Measurements from ENCODE around the gene STIMATE.

STIMATE gene

DNA sequence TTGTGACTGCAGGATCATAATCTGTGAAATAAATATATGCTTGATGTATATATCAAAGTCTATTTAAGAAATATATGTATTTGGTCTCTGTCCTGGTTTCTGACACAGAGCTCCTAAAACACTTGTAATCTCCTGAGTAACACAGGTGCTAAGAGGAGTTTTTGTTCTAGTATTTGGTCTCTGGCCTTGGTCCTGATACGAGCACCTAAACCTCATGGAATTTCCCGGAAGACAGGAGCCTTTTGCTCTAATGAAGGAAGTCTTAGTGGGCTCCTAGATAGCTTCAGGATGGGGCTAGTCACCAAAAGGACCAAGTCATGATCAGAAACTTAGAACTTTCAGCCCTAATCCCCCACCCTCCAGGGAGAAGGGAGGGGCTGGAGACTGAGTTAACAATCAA is 43.3 kb downstream of the STIMATE start:
- ChIA-PET POLR2A (no interaction called here), CTCF (no interaction called here)
- DNase-seq (ENCODE audit: extremely low spot score): no peak
- TF ChIP-seq CTBP1 (IDR thresholded peaks at IDR 0.05; ENCODE audit: borderline replicate concordance) (no peak), ZNF384 (IDR thresholded peaks at IDR 0.05) (no peak), BHLHE40 (IDR thresholded peaks at IDR 0.05; ENCODE audit: borderline replicate concordance) (no peak), FOXA1 (IDR thresholded peaks at IDR 0.05) (no peak), FOXK2 (IDR thresholded peaks at IDR 0.05) (no peak)

DNA sequence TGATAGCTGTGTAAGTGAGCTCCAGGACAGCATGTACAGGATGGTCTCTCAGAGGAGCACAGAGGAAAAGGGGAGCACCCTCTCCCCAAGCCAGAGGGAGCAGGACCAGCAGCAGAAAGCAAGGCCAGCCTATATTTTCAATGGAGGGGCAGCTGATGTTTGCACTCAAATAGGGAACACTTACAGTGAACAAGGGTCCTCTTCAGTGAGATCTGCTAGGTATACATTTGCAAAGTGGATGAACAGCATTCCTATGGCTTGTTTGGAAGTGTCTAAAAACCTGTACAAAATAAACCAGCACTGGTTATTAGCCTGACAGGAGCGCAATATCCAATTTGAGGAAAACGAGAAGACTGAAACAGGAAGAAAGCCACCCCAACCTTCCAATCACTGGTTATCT is 44.9 kb downstream of the STIMATE start:
- ChIA-PET POLR2A (no interaction called here), CTCF (no interaction called here)
- TF ChIP-seq SP1 (IDR thresholded peaks at IDR 0.05): no peak
- no peak for TF ChIP-seq ELF4 (IDR thresholded peaks at IDR 0.05)
- TF ChIP-seq L3MBTL2 (conservative IDR thresholded peaks at IDR 0.05): no peak
- TF ChIP-seq ARNT (IDR thresholded peaks at IDR 0.05): no peak
- TF ChIP-seq BHLHE40 (IDR thresholded peaks at IDR 0.05; ENCODE audit: borderline replicate concordance): no peak
- TF ChIP-seq, protein P1, sequence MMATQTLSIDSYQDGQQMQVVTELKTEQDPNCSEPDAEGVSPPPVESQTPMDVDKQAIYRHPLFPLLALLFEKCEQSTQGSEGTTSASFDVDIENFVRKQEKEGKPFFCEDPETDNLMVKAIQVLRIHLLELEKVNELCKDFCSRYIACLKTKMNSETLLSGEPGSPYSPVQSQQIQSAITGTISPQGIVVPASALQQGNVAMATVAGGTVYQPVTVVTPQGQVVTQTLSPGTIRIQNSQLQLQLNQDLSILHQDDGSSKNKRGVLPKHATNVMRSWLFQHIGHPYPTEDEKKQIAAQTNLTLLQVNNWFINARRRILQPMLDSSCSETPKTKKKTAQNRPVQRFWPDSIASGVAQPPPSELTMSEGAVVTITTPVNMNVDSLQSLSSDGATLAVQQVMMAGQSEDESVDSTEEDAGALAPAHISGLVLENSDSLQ (IDR thresholded peaks at IDR 0.05): no peak
- TF ChIP-seq SUZ12 (IDR thresholded peaks at IDR 0.05): no peak
- TF ChIP-seq NFRKB (IDR thresholded peaks at IDR 0.05): no peak
- no peak for TF ChIP-seq HDGF (IDR thresholded peaks at IDR 0.05; ENCODE audit: borderline replicate concordance)
- TF ChIP-seq TARDBP (IDR thresholded peaks at IDR 0.05): no peak
- no peak for TF ChIP-seq FOXK2 (IDR thresholded peaks at IDR 0.05)
- TF ChIP-seq LEF1 (IDR thresholded peaks at IDR 0.05; ENCODE audit: borderline replicate concordance): no peak
- TF ChIP-seq ZNF384 (IDR thresholded peaks at IDR 0.05): no peak
- DNase-seq (ENCODE audit: extremely low spot score): no peak

DNA sequence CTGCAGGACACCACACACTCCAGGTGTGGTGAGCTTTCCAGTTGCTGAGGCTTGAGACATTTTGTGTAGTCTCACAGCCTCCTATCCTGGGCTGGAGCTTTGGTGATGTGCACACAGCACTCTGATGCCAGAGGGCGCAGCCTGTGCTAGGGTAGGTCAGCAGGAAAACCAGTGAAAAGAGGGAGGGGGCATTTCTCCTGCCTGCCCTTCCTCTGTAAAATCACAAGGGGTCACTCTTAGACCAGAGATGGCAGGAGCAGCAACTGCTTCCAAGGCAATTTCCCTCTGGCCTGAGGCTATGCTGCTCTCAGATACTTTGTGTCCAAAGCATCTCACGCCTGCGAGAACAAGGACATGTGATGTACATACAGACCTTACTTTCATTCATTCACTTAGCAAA is 46.0 kb downstream of the STIMATE start:
- TF ChIP-seq HDGF (IDR thresholded peaks at IDR 0.05; ENCODE audit: borderline replicate concordance) (0 out of 2 replicates have a peak, but pooled peaks have one; percentile 37), ELF4 (IDR thresholded peaks at IDR 0.05) (no peak), ARNT (IDR thresholded peaks at IDR 0.05) (0 out of 2 replicates have a peak, but pooled peaks have one; percentile 12), ZNF384 (IDR thresholded peaks at IDR 0.05) (no peak), FOXK2 (IDR thresholded peaks at IDR 0.05) (no peak), CTBP1 (IDR thresholded peaks at IDR 0.05; ENCODE audit: borderline replicate concordance) (no peak)
- TF ChIP-seq, protein P1 (IDR thresholded peaks at IDR 0.05): no peak
- ChIA-PET CTCF (no interaction called here), POLR2A (no interaction called here)
- peak; percentile 78 for DNase-seq (ENCODE audit: extremely low spot score)

DNA sequence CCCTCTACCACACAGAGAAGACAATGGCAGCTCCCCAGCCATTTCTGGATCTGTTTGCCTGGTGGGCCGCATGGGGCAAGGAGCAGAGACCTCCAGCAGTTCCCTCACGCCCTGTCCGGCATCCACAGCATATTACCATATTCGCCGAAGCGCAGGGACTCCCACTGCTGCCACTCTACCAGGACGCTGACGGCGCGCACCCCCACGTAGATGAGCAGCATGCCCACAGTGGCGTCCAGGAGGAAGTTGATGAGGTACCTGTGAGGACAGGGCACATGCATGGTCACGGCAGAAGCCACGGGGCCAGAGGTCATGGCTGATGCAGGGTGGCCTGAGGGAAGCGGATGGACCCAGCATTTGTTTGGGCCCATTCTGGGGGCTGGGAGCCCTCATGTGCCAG is 47.7 kb downstream of the STIMATE start:
- TF ChIP-seq FOXA1 (IDR thresholded peaks at IDR 0.05): no peak
- no peak for TF ChIP-seq ARNT (IDR thresholded peaks at IDR 0.05)
- TF ChIP-seq HDGF (IDR thresholded peaks at IDR 0.05; ENCODE audit: borderline replicate concordance): no peak
- TF ChIP-seq, protein P1 (IDR thresholded peaks at IDR 0.05): no peak
- TF ChIP-seq LEF1 (IDR thresholded peaks at IDR 0.05; ENCODE audit: borderline replicate concordance): no peak
- TF ChIP-seq SUZ12 (IDR thresholded peaks at IDR 0.05): no peak
- TF ChIP-seq TARDBP (IDR thresholded peaks at IDR 0.05): no peak
- no peak for TF ChIP-seq ZNF384 (IDR thresholded peaks at IDR 0.05)
- no peak for TF ChIP-seq CTBP1 (IDR thresholded peaks at IDR 0.05; ENCODE audit: borderline replicate concordance)
- no peak for TF ChIP-seq FOXK2 (IDR thresholded peaks at IDR 0.05)
- no peak for TF ChIP-seq L3MBTL2 (conservative IDR thresholded peaks at IDR 0.05)
- TF ChIP-seq NFRKB (IDR thresholded peaks at IDR 0.05): no peak
- no peak for TF ChIP-seq FOXM1 (IDR thresholded peaks at IDR 0.05; ENCODE audit: borderline replicate concordance)
- no peak for DNase-seq (ENCODE audit: extremely low spot score)
- ChIA-PET CTCF (no interaction called here), POLR2A (no interaction called here)

DNA sequence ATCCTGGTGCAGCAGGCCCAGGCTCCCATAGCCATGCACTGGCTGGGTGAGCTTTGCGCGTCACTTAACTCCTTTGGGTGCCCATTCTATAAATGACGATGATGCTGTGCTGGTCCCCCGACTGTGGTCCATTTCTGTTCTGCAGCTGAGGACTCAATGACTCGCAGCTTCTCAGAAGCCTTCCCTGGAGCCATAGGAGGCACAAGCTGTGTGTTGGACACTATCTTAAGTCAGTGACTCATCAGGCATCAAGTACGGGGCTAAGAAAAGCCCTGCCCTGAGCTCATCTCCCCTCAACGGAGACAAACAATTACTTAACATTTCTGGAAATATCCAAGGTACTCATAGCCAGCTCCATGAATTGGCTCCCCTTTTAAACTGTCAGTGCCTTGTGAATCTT is 48.7 kb downstream of the STIMATE start:
- TF ChIP-seq CTBP1 (IDR thresholded peaks at IDR 0.05; ENCODE audit: borderline replicate concordance) (no peak), ZNF384 (IDR thresholded peaks at IDR 0.05) (no peak), SUZ12 (IDR thresholded peaks at IDR 0.05) (no peak), TARDBP (IDR thresholded peaks at IDR 0.05) (no peak), BHLHE40 (IDR thresholded peaks at IDR 0.05; ENCODE audit: borderline replicate concordance) (no peak), ELF4 (IDR thresholded peaks at IDR 0.05) (no peak), LEF1 (IDR thresholded peaks at IDR 0.05; ENCODE audit: borderline replicate concordance) (no peak), NFRKB (IDR thresholded peaks at IDR 0.05) (no peak), HDGF (IDR thresholded peaks at IDR 0.05; ENCODE audit: borderline replicate concordance) (no peak), L3MBTL2 (conservative IDR thresholded peaks at IDR 0.05) (no peak), FOXM1 (IDR thresholded peaks at IDR 0.05; ENCODE audit: borderline replicate concordance) (no peak), FOXA1 (IDR thresholded peaks at IDR 0.05) (no peak)
- TF ChIP-seq, protein P1 (IDR thresholded peaks at IDR 0.05): no peak
- no peak for DNase-seq (ENCODE audit: extremely low spot score)
- POLR2A ChIA-PET: interaction anchor here (0.8 kb wide), 1 partner anchor 78 kb away, joined by 6 read pairs; the partner anchor contains the start of gene NEK4
- CTCF ChIA-PET: interaction anchor here (0.6 to 1.0 kb wide), 3 partner anchors 50 to 145 kb away, joined by 3 to 7 read pairs (median 4); no protein-coding TSS in a partner anchor

- ChIA-PET CTCF (interaction anchor here (1.4 kb wide), 1 partner anchor 27 kb away, joined by 7 read pairs; no protein-coding TSS in a partner anchor), POLR2A (no interaction called here)
- DNase-seq (ENCODE audit: extremely low spot score): no peak
- TF ChIP-seq ARNT (IDR thresholded peaks at IDR 0.05) (no peak), HDGF (IDR thresholded peaks at IDR 0.05; ENCODE audit: borderline replicate concordance) (no peak), FOXA1 (IDR thresholded peaks at IDR 0.05) (no peak), SP1 (IDR thresholded peaks at IDR 0.05) (no peak), ZNF384 (IDR thresholded peaks at IDR 0.05) (no peak), CTBP1 (IDR thresholded peaks at IDR 0.05; ENCODE audit: borderline replicate concordance) (no peak), TARDBP (IDR thresholded peaks at IDR 0.05) (no peak), NFRKB (IDR thresholded peaks at IDR 0.05) (no peak), L3MBTL2 (conservative IDR thresholded peaks at IDR 0.05) (no peak), FOXK2 (IDR thresholded peaks at IDR 0.05) (no peak), ELF4 (IDR thresholded peaks at IDR 0.05) (no peak)
- TF ChIP-seq, protein P1 (IDR thresholded peaks at IDR 0.05): no peak
These were observed 49.6 kb downstream of the STIMATE start for GRCh38 chr3:52847726-52848125.

Data from HEK293T (cell line).